ENCODE measurements around the gene TBC1D3B. TPM values are rescaled to one million over a fixed set of nuclear protein-coding genes. Genes with fewer than 3 reads are reported as not detected.
"Not testable (repeated sequence)": the region's sequence is repeated elsewhere in the genome, so short reads cannot be mapped to it uniquely, and the experiment has no call there.

Gene TBC1D3B
- total RNA-seq, 1 donor from 2014 or later, result 27.1 TPM

GRCh38 chr17:36127199-36127893, 49.1 kb downstream of the TBC1D3B start:
- Mint-ChIP-seq H3K27me3 (peaks cover 6% of the 10 kb centered on the region), H3K9me3 (ENCODE audit: low read depth) (no peaks in the 10 kb centered on the region), H3K27ac (no peak overlapping the region), H3K4me1 (ENCODE audit: low read depth) (no peaks in the 10 kb centered on the region), H3K36me3 (ENCODE audit: insufficient read depth) (no peaks in the 10 kb centered on the region), H3K4me3 (ENCODE audit: low read depth) (no peak overlapping the region)
- no peak for DNase-seq (ENCODE audit: low spot score, unreplicated experiment)
- TF ChIP-seq CTCF (IDR thresholded peaks at IDR 0.05; ENCODE audit: unreplicated experiment), result no peak

DNA sequence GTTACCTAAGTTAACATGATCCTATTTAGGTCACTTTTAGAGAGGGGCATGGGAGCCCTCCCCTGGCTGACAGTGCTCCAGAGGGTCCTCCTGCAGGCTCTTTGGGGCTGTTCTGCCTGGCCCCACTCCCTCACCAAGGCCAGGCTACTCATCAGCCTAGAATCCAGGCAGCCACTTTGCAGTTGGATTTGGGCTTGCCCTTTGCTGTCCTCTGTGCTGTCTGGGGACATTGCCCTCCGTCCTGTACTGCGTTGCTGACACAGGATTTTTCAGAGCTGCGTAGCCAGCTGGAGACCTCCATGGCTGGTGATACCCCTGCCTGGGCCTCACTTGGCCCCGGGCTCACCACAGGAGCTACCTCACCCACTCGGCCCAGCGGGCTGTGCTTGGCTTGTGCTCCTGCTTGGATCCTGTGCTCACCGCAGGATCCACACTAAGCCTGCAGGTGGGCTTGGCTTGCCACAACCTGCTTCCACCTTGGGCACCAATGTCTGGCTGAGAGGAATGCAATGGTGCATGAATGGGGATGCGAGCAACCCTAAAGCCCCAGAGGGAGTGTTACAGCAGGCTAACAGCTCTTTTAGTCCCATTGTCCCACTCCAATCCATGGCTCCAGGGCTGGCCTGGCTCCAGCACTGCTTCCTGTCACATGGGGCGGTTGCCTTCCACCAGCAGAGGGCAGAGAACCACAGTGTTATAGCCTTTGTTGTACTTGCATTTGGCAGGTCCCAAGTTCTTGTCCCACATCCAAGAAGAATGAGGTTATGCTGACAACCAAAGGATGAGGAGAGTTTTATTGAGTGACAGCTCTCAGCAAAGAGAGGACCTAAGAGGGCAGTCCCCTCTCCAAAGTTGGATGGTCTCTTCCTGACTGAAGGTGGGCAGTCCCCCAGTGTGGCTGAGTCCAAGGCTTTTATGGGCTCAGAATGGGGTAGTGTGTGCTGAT, 51.3 kb downstream of the TBC1D3B start:
- no peak for TF ChIP-seq CTCF (IDR thresholded peaks at IDR 0.05; ENCODE audit: unreplicated experiment)
- Mint-ChIP-seq H3K9me3 (ENCODE audit: low read depth) (no peaks in the 10 kb centered on the region), H3K27me3 (peaks cover 6% of the 10 kb centered on the region), H3K4me1 (ENCODE audit: low read depth) (no peaks in the 10 kb centered on the region), H3K27ac (no peak overlapping the region), H3K36me3 (ENCODE audit: insufficient read depth) (no peaks in the 10 kb centered on the region), H3K4me3 (ENCODE audit: low read depth) (no peak overlapping the region)
- DNase-seq (ENCODE audit: low spot score, unreplicated experiment), result no peak

DNA sequence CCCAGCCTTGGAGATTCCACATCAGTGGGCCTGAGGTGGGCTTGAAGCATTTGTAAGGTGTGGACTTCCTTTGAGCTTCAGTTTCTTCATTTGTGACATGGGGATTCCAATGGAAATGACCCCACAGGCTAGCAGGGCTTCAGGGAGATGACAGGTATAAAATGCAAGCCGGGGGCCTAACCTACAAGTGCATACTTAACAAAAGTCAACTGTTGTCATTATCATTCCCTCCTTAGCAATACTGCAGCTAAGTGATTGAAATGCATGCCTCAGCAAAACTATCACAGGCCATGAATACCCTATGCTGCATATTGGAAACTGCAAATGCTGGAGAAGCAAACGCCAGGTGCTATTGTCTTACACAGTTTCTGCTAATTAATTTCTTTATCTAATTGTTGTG, 53.0 kb downstream of the TBC1D3B start:
- no peaks in the 10 kb centered on the region for H3K36me3 Mint-ChIP-seq (ENCODE audit: insufficient read depth)
- H3K27me3 Mint-ChIP-seq, result no peaks in the 10 kb centered on the region
- TF ChIP-seq CTCF (IDR thresholded peaks at IDR 0.05; ENCODE audit: unreplicated experiment), result no peak
- no peak overlapping the region for H3K4me3 Mint-ChIP-seq (ENCODE audit: low read depth)
- no peaks in the 10 kb centered on the region for H3K4me1 Mint-ChIP-seq (ENCODE audit: low read depth)
- no peaks in the 10 kb centered on the region for H3K9me3 Mint-ChIP-seq (ENCODE audit: low read depth)
- DNase-seq (ENCODE audit: low spot score, unreplicated experiment), result no peak
- H3K27ac Mint-ChIP-seq, result no peak overlapping the region

DNA sequence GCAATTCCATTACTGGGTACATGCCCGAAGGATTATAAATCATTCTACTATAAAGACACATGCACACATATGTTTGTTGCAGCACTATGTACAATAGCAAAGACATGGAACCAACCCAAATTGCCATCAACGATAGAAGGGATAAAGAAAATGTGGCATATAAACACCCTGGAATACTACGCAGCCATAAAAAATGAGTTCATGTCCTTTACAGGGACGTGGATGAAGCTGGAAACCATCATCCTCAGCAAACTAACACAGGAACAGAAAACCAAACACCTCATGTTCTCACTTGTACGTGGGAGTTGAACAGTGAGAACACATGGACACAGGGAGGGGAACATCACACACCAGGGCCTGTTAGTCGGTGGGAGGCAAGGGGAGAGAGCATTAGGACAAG, 55.3 kb downstream of the TBC1D3B start:
- not testable (repeated sequence) for H3K36me3 Mint-ChIP-seq (ENCODE audit: insufficient read depth); H3K4me3 Mint-ChIP-seq (ENCODE audit: low read depth); DNase-seq (ENCODE audit: low spot score, unreplicated experiment); H3K27ac Mint-ChIP-seq; H3K27me3 Mint-ChIP-seq; H3K4me1 Mint-ChIP-seq (ENCODE audit: low read depth); H3K9me3 Mint-ChIP-seq (ENCODE audit: low read depth)

- Mint-ChIP-seq H3K27ac (no peak overlapping the region), H3K27me3 (no peaks in the 10 kb centered on the region), H3K4me3 (ENCODE audit: low read depth) (no peak overlapping the region), H3K4me1 (ENCODE audit: low read depth) (peaks cover 3% of the 10 kb centered on the region), H3K36me3 (ENCODE audit: insufficient read depth) (no peaks in the 10 kb centered on the region), H3K9me3 (ENCODE audit: low read depth) (no peaks in the 10 kb centered on the region)
- no peak for TF ChIP-seq CTCF (IDR thresholded peaks at IDR 0.05; ENCODE audit: unreplicated experiment)
- DNase-seq (ENCODE audit: low spot score, unreplicated experiment), result no peak
Measured at GRCh38 chr17:36120221-36120620, 56.2 kb downstream of the TBC1D3B start.
